HepG2 (cell line): ENCODE results near the gene PGAP3. TPM values are rescaled to one million over a fixed set of nuclear protein-coding genes. Genes with fewer than 3 reads are reported as not detected.

Experiments
- ATAC-seq: fragments of 200-7000 bp; cut with Tn5 transposase; 3 replicates; pipeline ENCODE4 v1.9.1; 2020; ENCODE audit warnings: mild to moderate bottlenecking, moderate library complexity
- BruUV-seq: library from RNA; stranded (reverse); fragments of 400-500 nt; replicated peaks from 2 replicates; lab custom pipeline; 2021; lab: Mats Ljungman, UMichigan
- CTCF ChIA-PET: fragments of 300-600 bp; formaldehyde crosslinking; extraction: SDS; loops from one replicate; lab custom pipeline; 2021; ENCODE audit warnings: low total read pairs, inconsistent platforms, low intra/inter-chr PET ratio; lab: Yijun Ruan, JAX
- POLR2A ChIA-PET: fragments of 350-600 bp; sonication (Branson Sonifier 250); formaldehyde crosslinking; loops from one replicate; lab custom pipeline; 2020; ENCODE audit warnings: antibody characterized with exemption, inconsistent platforms; lab: Yijun Ruan, JAX
- DNase-seq: peaks from one replicate; pipeline ENCODE4 v3.0.0-alpha.2; 2015; ENCODE audit warnings: low spot score
- FAIRE-seq: peaks from 3 replicates; lab custom pipeline; 2011; peaks lifted over from hg19 to GRCh38; lab: Jason Lieb, UNC
- H2AFZ ChIP-seq: one replicate; pipeline ENCODE4 v1.6.1; 2011; ENCODE audit warnings: low read length, inconsistent platforms
- H3K27ac ChIP-seq: fragments of 300-600 bp; 3 replicates; pipeline ENCODE4 v1.8.0; 2011; ENCODE audit warnings: mixed run types, mild to moderate bottlenecking, mixed read lengths, low read length, inconsistent platforms; ENCODE audit not compliant: insufficient read depth; ENCODE audit errors: extremely low read length
- H3K27me3 ChIP-seq, 2 experiments: fragments of 200-600 bp in 1 of 2; 2 replicates in 1 of 2; 3 replicates in 1 of 2; pipeline versions ENCODE4 v1.6.0 to v1.8.0; 2011; ENCODE audit warnings: low read length in 2 of 2, mild to moderate bottlenecking in 2 of 2, moderate library complexity in 2 of 2, inconsistent platforms in 1 of 2; ENCODE audit not compliant: insufficient read depth in 2 of 2, control insufficient read depth in 1 of 2
- H3K36me3 ChIP-seq, 2 experiments: fragments of 200-600 bp in 1 of 2; replicated peaks in 1 of 2; 2 replicates in 1 of 2; 3 replicates in 1 of 2; pipeline versions ENCODE4 v1.5.1 to v1.8.0; 2011; ENCODE audit warnings: low read length in 2 of 2, inconsistent platforms in 1 of 2; ENCODE audit not compliant: insufficient read depth in 2 of 2, control insufficient read depth in 1 of 2
- H3K4me1 ChIP-seq: 2 replicates; pipeline ENCODE4 v1.5.1; 2012; ENCODE audit warnings: low read length, inconsistent platforms; ENCODE audit not compliant: insufficient read depth
- H3K4me2 ChIP-seq: 2 replicates; pipeline ENCODE4 v1.6.0; 2011; ENCODE audit warnings: low read depth, low read length, inconsistent platforms
- H3K4me3 ChIP-seq, 3 experiments: fragments of 200-600 bp in 1 of 3; sonication (generic), shearing (Covaris generic) in 1 of 3; replicated peaks in 1 of 3; 2 replicates each; pipeline ENCODE4 v1.5.1; 2011 to 2016; ENCODE audit warnings: low read length in 3 of 3, inconsistent platforms in 2 of 3, low read depth in 2 of 3, mild to moderate bottlenecking in 2 of 3, control low read depth in 1 of 3, mixed read lengths in 1 of 3; ENCODE audit not compliant: insufficient read depth in 1 of 3
- H3K79me2 ChIP-seq: one replicate; pipeline ENCODE4 v1.6.1; 2011; ENCODE audit warnings: low read length, inconsistent platforms; ENCODE audit not compliant: insufficient read depth
- H3K9ac ChIP-seq: 2 replicates; pipeline ENCODE4 v1.6.0; 2011; ENCODE audit warnings: mild to moderate bottlenecking, low read depth, low read length, inconsistent platforms; ENCODE audit not compliant: insufficient read depth
- H3K9me3 ChIP-seq: 2 replicates; pipeline ENCODE4 v1.5.1; 2012; ENCODE audit warnings: mild to moderate bottlenecking, low read length
- H4K20me1 ChIP-seq: 2 replicates; pipeline ENCODE4 v1.6.0; 2011; ENCODE audit warnings: inconsistent platforms, mild to moderate bottlenecking, low read length, moderate library complexity; ENCODE audit not compliant: insufficient read depth
- ARNT2 ChIP-seq: sonication (generic); formaldehyde crosslinking; IDR thresholded peaks from 2 replicates; pipeline ENCODE4 v1.8.0; 2022; ENCODE audit warnings: mild to moderate bottlenecking, low read depth, missing genetic modification reagents, moderate library complexity
- ATF7 ChIP-seq, 2 experiments: fragments of 450-650 bp in 1 of 2; sonication (generic) in 1 of 2; formaldehyde crosslinking in 1 of 2; IDR thresholded peaks; 2 replicates each; pipeline versions ENCODE4 v1.4.0 to v1.6.1; 2016 to 2020; ENCODE audit warnings: antibody characterized with exemption in 1 of 2, mild to moderate bottlenecking in 1 of 2, missing genetic modification reagents in 1 of 2
- CEBPG ChIP-seq: IDR thresholded peaks from 2 replicates; pipeline ENCODE4 v1.6.1; 2016
- FOXM1 ChIP-seq: sonication (generic); formaldehyde crosslinking; IDR thresholded peaks from 2 replicates; pipeline ENCODE4 v1.5.0; 2020; ENCODE audit warnings: missing genetic modification reagents
- KDM5B ChIP-seq: sonication (generic); formaldehyde crosslinking; IDR thresholded peaks from 2 replicates; pipeline ENCODE4 v1.4.0; 2020; ENCODE audit warnings: missing genetic modification reagents, mild to moderate bottlenecking, borderline replicate concordance
- MATR3 ChIP-seq: sonication (generic); formaldehyde crosslinking; IDR thresholded peaks from 2 replicates; pipeline ENCODE4 v1.4.0; 2020; ENCODE audit warnings: missing genetic modification reagents
- POLR2A ChIP-seq, 2 experiments: IDR thresholded peaks; 2 replicates each; pipeline ENCODE4 v1.6.1; 2011; ENCODE audit warnings: low read depth in 2 of 2, low read length in 2 of 2, mild to moderate bottlenecking in 1 of 2, moderate library complexity in 1 of 2; ENCODE audit not compliant: insufficient read depth in 1 of 2
- RBFOX2 ChIP-seq: fragments of 200-400 bp; formaldehyde crosslinking; IDR thresholded peaks from 2 replicates; pipeline ENCODE4 v1.6.1; 2017; ENCODE audit warnings: low read depth, mild to moderate bottlenecking, low read length
- WIZ ChIP-seq: sonication (generic); formaldehyde crosslinking; IDR thresholded peaks from 2 replicates; pipeline ENCODE4 v1.5.1; 2020; ENCODE audit warnings: mild to moderate bottlenecking, missing genetic modification reagents
- ZBTB42 ChIP-seq: sonication (generic); formaldehyde crosslinking; IDR thresholded peaks from 2 replicates; pipeline ENCODE4 v1.5.0; 2020; ENCODE audit warnings: mild to moderate bottlenecking, missing genetic modification reagents
- ZBTB8A ChIP-seq: sonication (generic); formaldehyde crosslinking; IDR thresholded peaks from 2 replicates; pipeline ENCODE4 v1.4.0; 2020; ENCODE audit warnings: mild to moderate bottlenecking, low read depth, missing genetic modification reagents, borderline replicate concordance
- ZEB1 ChIP-seq: IDR thresholded peaks from 2 replicates; pipeline ENCODE4 v1.6.1; 2012; ENCODE audit warnings: mild to moderate bottlenecking, low read depth, inconsistent platforms; ENCODE audit not compliant: insufficient replicate concordance
- ZNF367 ChIP-seq: sonication (generic); formaldehyde crosslinking; IDR thresholded peaks from 2 replicates; pipeline ENCODE4 v1.4.0; 2020; ENCODE audit warnings: missing genetic modification reagents, borderline replicate concordance
- ZNF567 ChIP-seq: sonication (generic); formaldehyde crosslinking; IDR thresholded peaks from 2 replicates; pipeline ENCODE4 v1.8.1; 2023; ENCODE audit warnings: mild to moderate bottlenecking, missing genetic modification reagents, borderline replicate concordance
- WGBS: methylation state at CpG from one replicate; pipeline ENCODE4 v1.1.6; 2017; ENCODE audit warnings: low lambda C conversion rate; 5-methylcytosine and 5-hydroxymethylcytosine counted together
- in situ Hi-C: cut with HindIII; loops from 2 replicates; pipeline ENCODE4 v1.10.0; 2017; ENCODE audit warnings: low pct_unique_long_range_greater_than_20kb; ENCODE audit not compliant: extremely low pct_ligation_motif_present
- intact Hi-C: fragments of 100-400 bp; cut with micrococcal nuclease; formaldehyde crosslinking; loops from one replicate; pipeline ENCODE4 v1.10.0; 2022; ENCODE audit not compliant: unreplicated experiment
- polyA plus RNA-seq, 8 experiments: library from polyadenylated mRNA; depleted of rRNA in 3 of 8; stranded (reverse) in 7 of 8; unstranded in 1 of 8; fragments of >200 nt; fragmentation: Illumina TruSeq in 4 of 8; extraction: Trizol in 4 of 8; gene quantifications; 2 replicates each; pipeline versions ENCODE4 v1.2.1 to v1.2.3, GENCODE V29; 2011 to 2016; ENCODE audit warnings: low read depth in 4 of 8, missing spikeins in 1 of 8, mixed read lengths in 1 of 8; ENCODE audit not compliant: insufficient read depth in 1 of 8
- total RNA-seq, 5 experiments: library from RNA; depleted of rRNA; stranded (reverse); fragments of >200 nt; fragmentation: Illumina TruSeq; extraction: Trizol; gene quantifications; 2 replicates each; pipeline ENCODE4 v1.2.3, GENCODE V29; 2016; ENCODE audit warnings: low read depth in 1 of 5
- TF ChIP-seq, protein P1 (sequence below): sonication (generic); formaldehyde crosslinking; IDR thresholded peaks from 2 replicates; pipeline ENCODE4 v1.8.1; 2022; ENCODE audit warnings: mild to moderate bottlenecking, missing genetic modification reagents
- TF ChIP-seq, protein P2 (sequence below): IDR thresholded peaks from 2 replicates; pipeline ENCODE4 v1.6.1; 2016; ENCODE audit warnings: missing compliant biosample characterization, missing genetic modification reagents, borderline replicate concordance
- TF ChIP-seq, protein P3 (sequence below): sonication (generic); formaldehyde crosslinking; IDR thresholded peaks from 2 replicates; pipeline ENCODE4 v1.4.0; 2020; ENCODE audit warnings: low read depth, mild to moderate bottlenecking, missing genetic modification reagents

Gene PGAP3
- total and polyA plus RNA-seq, 2 of the 13 experiments (the other 11 are each of a cell fraction or from before 2014, with no cell fraction given), result 11.9 to 14.6 TPM

- Histone ChIP-seq H3K9ac (no peak overlapping the region), H4K20me1 (no peaks in the 10 kb centered on the region), H3K4me3 (no peak overlapping the region), H3K27ac (no peak overlapping the region), H3K9me3 (no peaks in the 10 kb centered on the region), H3K4me1 (peaks cover 50% of the 10 kb centered on the region), H2AFZ (no peak overlapping the region), H3K27me3 (no peaks in the 10 kb centered on the region), H3K36me3 (peaks cover 0 to 1% of the 10 kb centered on the region in 2 experiments; a peak in 1 of 5 replicates), H3K4me2 (no peak overlapping the region), H3K79me2 (no peaks in the 10 kb centered on the region)
- CTCF ChIA-PET, result no interaction called here
- no peak for TF ChIP-seq ZNF567 (CRISPR knock-in tag)
- TF ChIP-seq, protein P1, sequence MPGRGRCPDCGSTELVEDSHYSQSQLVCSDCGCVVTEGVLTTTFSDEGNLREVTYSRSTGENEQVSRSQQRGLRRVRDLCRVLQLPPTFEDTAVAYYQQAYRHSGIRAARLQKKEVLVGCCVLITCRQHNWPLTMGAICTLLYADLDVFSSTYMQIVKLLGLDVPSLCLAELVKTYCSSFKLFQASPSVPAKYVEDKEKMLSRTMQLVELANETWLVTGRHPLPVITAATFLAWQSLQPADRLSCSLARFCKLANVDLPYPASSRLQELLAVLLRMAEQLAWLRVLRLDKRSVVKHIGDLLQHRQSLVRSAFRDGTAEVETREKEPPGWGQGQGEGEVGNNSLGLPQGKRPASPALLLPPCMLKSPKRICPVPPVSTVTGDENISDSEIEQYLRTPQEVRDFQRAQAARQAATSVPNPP (CRISPR knock-in tag), result no peak
- TF ChIP-seq, protein P2, sequence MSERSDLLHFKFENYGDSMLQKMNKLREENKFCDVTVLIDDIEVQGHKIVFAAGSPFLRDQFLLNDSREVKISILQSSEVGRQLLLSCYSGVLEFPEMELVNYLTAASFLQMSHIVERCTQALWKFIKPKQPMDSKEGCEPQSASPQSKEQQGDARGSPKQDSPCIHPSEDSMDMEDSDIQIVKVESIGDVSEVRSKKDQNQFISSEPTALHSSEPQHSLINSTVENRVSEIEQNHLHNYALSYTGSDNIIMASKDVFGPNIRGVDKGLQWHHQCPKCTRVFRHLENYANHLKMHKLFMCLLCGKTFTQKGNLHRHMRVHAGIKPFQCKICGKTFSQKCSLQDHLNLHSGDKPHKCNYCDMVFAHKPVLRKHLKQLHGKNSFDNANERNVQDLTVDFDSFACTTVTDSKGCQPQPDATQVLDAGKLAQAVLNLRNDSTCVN (CRISPR knock-in tag), result no peak
- TF ChIP-seq ATF7 (IDR thresholded peaks at IDR 0.05), result no peak
- no peak for TF ChIP-seq ATF7 (CRISPR knock-in tag; IDR thresholded peaks at IDR 0.05)
- no peak for TF ChIP-seq ZBTB8A (CRISPR knock-in tag)
- no peak for TF ChIP-seq CEBPG (CRISPR knock-in tag)
- no peak for TF ChIP-seq ZNF367 (CRISPR knock-in tag)
- no peak for TF ChIP-seq RBFOX2
- TF ChIP-seq KDM5B (CRISPR knock-in tag), result no peak
- TF ChIP-seq MATR3 (CRISPR knock-in tag), result no peak
- no peak for TF ChIP-seq ARNT2 (CRISPR knock-in tag)
- no peak for TF ChIP-seq POLR2A (IDR thresholded peaks at IDR 0.05; ENCODE audit: insufficient read depth in 1 of 2, low read depth in 2 of 2, low read length in 2 of 2)
- TF ChIP-seq, protein P3, sequence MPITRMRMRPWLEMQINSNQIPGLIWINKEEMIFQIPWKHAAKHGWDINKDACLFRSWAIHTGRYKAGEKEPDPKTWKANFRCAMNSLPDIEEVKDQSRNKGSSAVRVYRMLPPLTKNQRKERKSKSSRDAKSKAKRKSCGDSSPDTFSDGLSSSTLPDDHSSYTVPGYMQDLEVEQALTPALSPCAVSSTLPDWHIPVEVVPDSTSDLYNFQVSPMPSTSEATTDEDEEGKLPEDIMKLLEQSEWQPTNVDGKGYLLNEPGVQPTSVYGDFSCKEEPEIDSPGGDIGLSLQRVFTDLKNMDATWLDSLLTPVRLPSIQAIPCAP (CRISPR knock-in tag), result no peak
- TF ChIP-seq FOXM1 (CRISPR knock-in tag), result no peak
- no peak for TF ChIP-seq ZEB1
- TF ChIP-seq ZBTB42, result no peak
- TF ChIP-seq WIZ (CRISPR knock-in tag), result no peak
- BruUV-seq, result no TSS peak
- intact Hi-C loops, result no loop called here
- no peak for FAIRE-seq
- DNase-seq, result no peak
- in situ Hi-C loops, result no loop called here
- POLR2A ChIA-PET, result interaction anchor here (0.8 to 6.3 kb wide), 3 partner anchors 9 to 22 kb away, joined by 3 to 63 read pairs (median 10); partner anchors contain the start of gene PGAP3
- 88% methylated on average over 12 of the region's 12 CpGs for WGBS
- ATAC-seq, result no peak
Measured at GRCh38 chr17:39679521-39680192, 8.2 kb downstream of the PGAP3 start.
